Mesenchymal stem cell (in vitro differentiated cells and primary cell): ENCODE results near the gene FA2H.

ENCODE experiments used
- DNase-seq: peaks from one replicate; pipeline ENCODE4 v3.0.0-alpha.2; 2013
- H2AFZ ChIP-seq: one replicate; pipeline ENCODE4 v1.6.1; 2013; ENCODE audit warnings: low read depth, mild to moderate bottlenecking, control low read depth, inconsistent platforms, low read length, moderate library complexity
- H2AK5ac ChIP-seq: 2 replicates; pipeline ENCODE4 v1.6.1; 2013; ENCODE audit warnings: low read length, moderate library complexity, mild to moderate bottlenecking, inconsistent platforms; ENCODE audit not compliant: severe bottlenecking
- H2BK120ac ChIP-seq: one replicate; pipeline ENCODE4 v1.6.1; 2013; ENCODE audit warnings: low read depth, mild to moderate bottlenecking, inconsistent platforms, low read length, moderate library complexity
- H2BK12ac ChIP-seq, 2 experiments: one replicate each; pipeline ENCODE4 v1.6.1; 2013; ENCODE audit warnings: inconsistent platforms in 2 of 2, low read length in 2 of 2, mild to moderate bottlenecking in 2 of 2, moderate library complexity in 2 of 2, control low read depth in 1 of 2
- H2BK15ac ChIP-seq: one replicate; pipeline ENCODE4 v1.6.1; 2013; ENCODE audit warnings: mild to moderate bottlenecking, low read depth, inconsistent platforms; ENCODE audit not compliant: poor library complexity, severe bottlenecking
- H2BK5ac ChIP-seq: 2 replicates; pipeline ENCODE4 v1.6.1; 2013; ENCODE audit warnings: low read depth, mild to moderate bottlenecking, low read length, control low read depth, inconsistent platforms; ENCODE audit not compliant: poor library complexity, severe bottlenecking
- H3K14ac ChIP-seq, 2 experiments: one replicate each; pipeline ENCODE4 v1.6.1; 2013; ENCODE audit warnings: inconsistent platforms in 2 of 2, low read length in 2 of 2, control low read depth in 1 of 2, mild to moderate bottlenecking in 1 of 2, moderate library complexity in 1 of 2
- H3K18ac ChIP-seq, 2 experiments: one replicate each; pipeline ENCODE4 v1.6.1; 2013; ENCODE audit warnings: inconsistent platforms in 2 of 2, low read length in 2 of 2, control low read depth in 1 of 2, low read depth in 1 of 2, mild to moderate bottlenecking in 1 of 2
- H3K23ac ChIP-seq, 2 experiments: one replicate each; pipeline ENCODE4 v1.6.1; 2013; ENCODE audit warnings: inconsistent platforms in 2 of 2, low read length in 2 of 2, mild to moderate bottlenecking in 2 of 2, moderate library complexity in 2 of 2, control low read depth in 1 of 2
- H3K27ac ChIP-seq: 2 replicates; pipeline ENCODE4 v1.5.1; 2013; ENCODE audit warnings: mild to moderate bottlenecking, moderate library complexity, low read length, control low read depth, inconsistent platforms; ENCODE audit not compliant: poor library complexity, severe bottlenecking
- H3K27me3 ChIP-seq, 2 experiments: 2 replicates each; pipeline versions ENCODE4 v1.6.1 to v1.7.0; 2013; ENCODE audit warnings: low read length in 2 of 2, mild to moderate bottlenecking in 2 of 2, moderate library complexity in 2 of 2, control low read depth in 1 of 2, inconsistent platforms in 1 of 2; ENCODE audit not compliant: control insufficient read depth in 1 of 2, insufficient read depth in 1 of 2
- H3K36me3 ChIP-seq, 2 experiments: 2 replicates each; pipeline versions ENCODE4 v1.6.1 to v1.7.0; 2013; ENCODE audit warnings: low read length in 2 of 2, control low read depth in 1 of 2, inconsistent platforms in 1 of 2, low read depth in 1 of 2, mild to moderate bottlenecking in 1 of 2; ENCODE audit not compliant: insufficient read depth in 2 of 2, control insufficient read depth in 1 of 2
- H3K4ac ChIP-seq, 2 experiments: one replicate each; pipeline ENCODE4 v1.6.1; 2013; ENCODE audit warnings: inconsistent platforms in 2 of 2, low read length in 2 of 2, mild to moderate bottlenecking in 2 of 2, moderate library complexity in 2 of 2, control low read depth in 1 of 2, low read depth in 1 of 2
- H3K4me1 ChIP-seq: 2 replicates; pipeline ENCODE4 v1.6.1; 2013; ENCODE audit warnings: low read depth, low read length, control low read depth; ENCODE audit not compliant: control insufficient read depth, insufficient read depth
- H3K4me2 ChIP-seq: 2 replicates; pipeline ENCODE4 v1.6.1; 2013; ENCODE audit warnings: low read length, mild to moderate bottlenecking, inconsistent platforms; ENCODE audit not compliant: poor library complexity, severe bottlenecking
- H3K4me3 ChIP-seq, 2 experiments: 2 replicates each; pipeline versions ENCODE4 v1.5.1 to v1.7.0; 2013; ENCODE audit warnings: low read length in 2 of 2, mild to moderate bottlenecking in 2 of 2, control low read depth in 1 of 2, low read depth in 1 of 2; ENCODE audit not compliant: insufficient read depth in 1 of 2
- H3K79me1 ChIP-seq: replicated peaks from 2 replicates; pipeline ENCODE4 v1.6.1; 2013; ENCODE audit warnings: mild to moderate bottlenecking, control low read depth, low read length, inconsistent platforms; ENCODE audit not compliant: poor library complexity, severe bottlenecking
- H3K9ac ChIP-seq: 2 replicates; pipeline ENCODE4 v1.7.0; 2013; ENCODE audit warnings: mild to moderate bottlenecking, low read length, moderate library complexity
- H3K9me3 ChIP-seq: 2 replicates; pipeline ENCODE4 v1.7.0; 2013; ENCODE audit warnings: mild to moderate bottlenecking, low read length; ENCODE audit not compliant: control insufficient read depth
- H4K8ac ChIP-seq: one replicate; pipeline ENCODE4 v1.6.1; 2013; ENCODE audit warnings: inconsistent platforms, mild to moderate bottlenecking, low read length, moderate library complexity
- H4K91ac ChIP-seq: one replicate; pipeline ENCODE4 v1.6.1; 2013; ENCODE audit warnings: mild to moderate bottlenecking, low read length, inconsistent platforms
- WGBS: methylation state at CpG from one replicate; pipeline ENCODE4 v1.1.7; 2013; ENCODE audit warnings: mixed read lengths; 5-methylcytosine and 5-hydroxymethylcytosine counted together

Gene FA2H

GRCh38 chr16:74729783-74730683 is 44.6 kb downstream of the FA2H start:
- Histone ChIP-seq H3K4me2 (no peak overlapping the region), H2BK15ac (no peak overlapping the region), H3K4ac (no peak overlapping the region), H3K4me3 (no peak overlapping the region), H2BK5ac (no peak overlapping the region), H4K8ac (no peak overlapping the region), H2BK12ac (no peak overlapping the region), H3K36me3 (no peaks in the 10 kb centered on the region), H3K9ac (no peak overlapping the region), H2BK120ac (no peak overlapping the region), H3K27ac (no peak overlapping the region), H4K91ac (no peak overlapping the region), H2AK5ac (no peak overlapping the region), H3K9me3 (peaks cover 8% of the 10 kb centered on the region), H2AFZ (no peak overlapping the region), H3K14ac (no peak overlapping the region), H3K79me1 (no peaks in the 10 kb centered on the region), H3K4me1 (peaks cover 21% of the 10 kb centered on the region), H3K18ac (no peak overlapping the region), H3K23ac (no peak overlapping the region), H3K27me3 (peaks cover 0 to 20% of the 10 kb centered on the region in 2 experiments)
- no peak for DNase-seq
- 87% methylated on average over 8 of the region's 11 CpGs for WGBS

GRCh38 chr16:74727903-74728302 is 46.7 kb downstream of the FA2H start:
- H3K9ac ChIP-seq, result no peak overlapping the region
- peaks cover 0 to 24% of the 10 kb centered on the region in 2 experiments for H3K27me3 ChIP-seq
- H3K4me3 ChIP-seq, result no peak overlapping the region
- no peaks in the 10 kb centered on the region for H3K79me1 ChIP-seq
- no peak overlapping the region for H2BK120ac ChIP-seq
- H2AK5ac ChIP-seq, result no peak overlapping the region
- H2BK5ac ChIP-seq, result no peak overlapping the region
- no peak overlapping the region for H3K27ac ChIP-seq
- no peak overlapping the region for H2BK15ac ChIP-seq
- no peak overlapping the region for H3K18ac ChIP-seq
- DNase-seq, result no peak
- no peak overlapping the region for H2BK12ac ChIP-seq
- no peak overlapping the region for H2AFZ ChIP-seq
- H4K8ac ChIP-seq, result no peak overlapping the region
- H3K9me3 ChIP-seq, result peaks cover 8% of the 10 kb centered on the region
- H3K36me3 ChIP-seq, result no peaks in the 10 kb centered on the region
- H3K23ac ChIP-seq, result no peak overlapping the region
- no peak overlapping the region for H3K14ac ChIP-seq
- peaks cover 18% of the 10 kb centered on the region for H3K4me1 ChIP-seq
- no peak overlapping the region for H3K4me2 ChIP-seq
- no peak overlapping the region for H4K91ac ChIP-seq
- H3K4ac ChIP-seq, result no peak overlapping the region
- WGBS, result 92% methylated on average over 4 of the region's 4 CpGs

- no peak overlapping the region for H3K4me3 ChIP-seq
- H3K4me1 ChIP-seq, result peaks cover 18% of the 10 kb centered on the region
- H2BK15ac ChIP-seq, result no peak overlapping the region
- no peak overlapping the region for H2BK12ac ChIP-seq
- no peak overlapping the region for H3K9ac ChIP-seq
- no peak overlapping the region for H2BK5ac ChIP-seq
- H3K4ac ChIP-seq, result no peak overlapping the region
- H2BK120ac ChIP-seq, result no peak overlapping the region
- no peak overlapping the region for H4K8ac ChIP-seq
- H3K9me3 ChIP-seq, result peaks cover 8% of the 10 kb centered on the region
- 23% methylated on average over 2 of the region's 2 CpGs for WGBS
- H3K23ac ChIP-seq, result no peak overlapping the region
- no peak overlapping the region for H2AK5ac ChIP-seq
- no peak overlapping the region for H2AFZ ChIP-seq
- no peak overlapping the region for H3K14ac ChIP-seq
- no peak for DNase-seq
- no peak overlapping the region for H4K91ac ChIP-seq
- no peak overlapping the region for H3K4me2 ChIP-seq
- H3K36me3 ChIP-seq, result no peaks in the 10 kb centered on the region
- H3K79me1 ChIP-seq, result no peaks in the 10 kb centered on the region
- H3K18ac ChIP-seq, result no peak overlapping the region
- H3K27ac ChIP-seq, result no peak overlapping the region
- H3K27me3 ChIP-seq, result peaks cover 0 to 21% of the 10 kb centered on the region in 2 experiments
These were observed 47.9 kb downstream of the FA2H start for GRCh38 chr16:74726716-74727115.

- H3K9ac ChIP-seq, result no peak overlapping the region
- DNase-seq, result no peak
- H3K27ac ChIP-seq, result no peak overlapping the region
- no peak overlapping the region for H3K14ac ChIP-seq
- H3K23ac ChIP-seq, result no peak overlapping the region
- peaks cover 8% of the 10 kb centered on the region for H3K9me3 ChIP-seq
- H3K27me3 ChIP-seq, result peaks cover 0 to 23% of the 10 kb centered on the region in 2 experiments
- H2BK15ac ChIP-seq, result no peak overlapping the region
- 96% methylated on average over 11 of the region's 12 CpGs for WGBS
- no peak overlapping the region for H3K4me2 ChIP-seq
- peaks cover 18% of the 10 kb centered on the region for H3K4me1 ChIP-seq
- H3K4me3 ChIP-seq, result no peak overlapping the region
- H2BK5ac ChIP-seq, result no peak overlapping the region
- no peak overlapping the region for H2AFZ ChIP-seq
- H4K91ac ChIP-seq, result no peak overlapping the region
- no peak overlapping the region for H4K8ac ChIP-seq
- no peak overlapping the region for H3K4ac ChIP-seq
- H2BK12ac ChIP-seq, result no peak overlapping the region
- H3K18ac ChIP-seq, result no peak overlapping the region
- no peak overlapping the region for H2AK5ac ChIP-seq
- H2BK120ac ChIP-seq, result no peak overlapping the region
- H3K79me1 ChIP-seq, result no peaks in the 10 kb centered on the region
- no peaks in the 10 kb centered on the region for H3K36me3 ChIP-seq
These were observed 48.8 kb downstream of the FA2H start for GRCh38 chr16:74725651-74726455.
